ENCODE data around the gene GPR152.
"Not testable (repeated sequence)": the region's sequence is repeated elsewhere in the genome, so short reads cannot be mapped to it uniquely, and the experiment has no call there.

GPR152 gene

DNA sequence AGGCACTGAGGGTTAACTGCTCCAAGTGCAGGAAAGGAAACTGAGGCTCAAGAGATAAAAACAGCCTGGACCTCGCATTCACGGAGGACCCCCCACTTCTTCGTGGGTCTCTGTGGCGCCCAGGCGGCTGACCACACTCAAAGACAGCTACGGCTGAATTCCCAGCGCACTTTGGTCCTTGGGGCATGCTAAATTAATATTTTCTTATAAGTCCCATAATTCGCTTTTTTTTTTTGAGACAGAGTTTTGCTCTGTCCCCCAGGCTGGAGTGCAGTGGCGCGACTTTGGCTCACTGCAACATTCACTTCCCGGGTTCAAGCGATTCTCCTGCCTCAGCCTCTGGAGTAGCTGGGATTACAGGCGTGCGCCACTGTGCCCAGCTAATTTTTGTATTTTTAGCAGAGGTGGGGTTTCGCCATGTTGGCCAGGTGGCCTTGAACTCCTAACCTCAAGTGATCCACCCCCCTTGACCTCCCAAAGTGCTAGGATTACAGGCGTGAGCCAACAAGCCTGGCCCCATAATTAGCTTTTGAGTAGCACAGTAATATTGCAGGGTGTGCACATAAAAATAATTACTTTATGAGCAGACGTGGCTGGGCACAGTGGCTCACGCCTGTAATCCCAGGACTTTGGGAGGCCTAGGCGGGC is 50.2 kb downstream of the GPR152 start:
- not testable (repeated sequence) for DNase-seq
- intact Hi-C loops (cut with DNase I): loop anchor here (5.0 kb wide), 1 partner anchor 105 kb away; the partner anchor contains the start of genes CDK2AP2 and PITPNM1

GRCh38 chr11:67401495-67402191 is 50.9 kb downstream of the GPR152 start, which contains the start of gene PPP1CA:
Gene PPP1CA (minus strand): TSS chr11:67401858. CDS start chr11:67401782, 76 bp downstream.
- intact Hi-C loops (cut with DNase I): loop anchor here (1.0 to 5.0 kb wide), 3 partner anchors 10 to 106 kb away; partner anchors contain the start of genes CDK2AP2, PITPNM1, RAD9A and TMEM134
- DNase-seq: peak; percentile 82 to 99 (median 90)

Measured in posterior cingulate gyrus (tissue), 11 donors.